WTC11 (cell line): ENCODE results near the gene PIP4K2B. TPM values are rescaled to one million over a fixed set of nuclear protein-coding genes. Genes with fewer than 3 reads are reported as not detected.

Experiments
- ATAC-seq: fragments of 200-7000 bp; cut with Tn5 transposase; 2 replicates; pipeline ENCODE4 v1.10.0; 2021; ENCODE audit warnings: mild to moderate bottlenecking, moderate library complexity
- CTCF ChIA-PET: fragments of 300-600 bp; sonication (Branson Sonifier 250); formaldehyde crosslinking; loops from one replicate; lab custom pipeline; 2021; ENCODE audit warnings: antibody characterized with exemption; lab: Charles Lee
- POLR2A ChIA-PET: fragments of 350-600 bp; sonication (Branson Sonifier 250); formaldehyde crosslinking; loops from one replicate; lab custom pipeline; 2021; ENCODE audit warnings: antibody characterized with exemption; lab: Charles Lee
- DNase-seq: peaks from one replicate; pipeline ENCODE4 v3.0.0; 2021; ENCODE audit warnings: low spot score
- H3K27ac Mint-ChIP-seq: 2 replicates; pipeline ENCODE4 v1.8.0; 2021; ENCODE audit warnings: mixed read lengths
- H3K27me3 Mint-ChIP-seq: 2 replicates; pipeline ENCODE4 v1.8.0; 2021; ENCODE audit warnings: low read depth, mild to moderate bottlenecking, moderate library complexity, mixed read lengths
- H3K36me3 Mint-ChIP-seq: 2 replicates; pipeline ENCODE4 v1.8.0; 2021; ENCODE audit warnings: mixed read lengths
- H3K4me1 Mint-ChIP-seq: 2 replicates; pipeline ENCODE4 v1.8.0; 2022; ENCODE audit warnings: mixed read lengths
- H3K4me3 Mint-ChIP-seq: 2 replicates; pipeline ENCODE4 v1.8.0; 2021; ENCODE audit warnings: mild to moderate bottlenecking, moderate library complexity, mixed read lengths
- H3K9me3 Mint-ChIP-seq: 2 replicates; pipeline ENCODE4 v1.8.0; 2021; ENCODE audit warnings: mixed read lengths
- ARID4B ChIP-seq: sonication (generic); formaldehyde crosslinking; IDR thresholded peaks from 2 replicates; pipeline ENCODE4 v1.8.0; 2023; ENCODE audit warnings: missing genetic modification reagents, mild to moderate bottlenecking, borderline replicate concordance
- ATF1 ChIP-seq: sonication (generic); formaldehyde crosslinking; IDR thresholded peaks from 2 replicates; pipeline ENCODE4 v1.8.1; 2023; ENCODE audit warnings: mild to moderate bottlenecking, moderate library complexity, missing genetic modification reagents
- ATF2 ChIP-seq: sonication (generic); formaldehyde crosslinking; IDR thresholded peaks from 2 replicates; pipeline ENCODE4 v1.8.1; 2022; ENCODE audit warnings: low read depth, missing genetic modification reagents, borderline replicate concordance
- ATF6 ChIP-seq: sonication (generic); formaldehyde crosslinking; IDR thresholded peaks from 2 replicates; pipeline ENCODE4 v1.8.1; 2023; ENCODE audit warnings: mild to moderate bottlenecking, missing genetic modification reagents
- ELF4 ChIP-seq: sonication (generic); formaldehyde crosslinking; IDR thresholded peaks from 2 replicates; pipeline ENCODE4 v1.8.1; 2022; ENCODE audit warnings: low read depth, mild to moderate bottlenecking, moderate library complexity, missing genetic modification reagents
- EMX1 ChIP-seq: fragments of 250-450 bp; sonication (Bioruptor Pico); IDR thresholded peaks from 2 replicates; pipeline ENCODE4 v1.8.0; 2021; ENCODE audit warnings: mild to moderate bottlenecking
- ETV6 ChIP-seq: sonication (generic); formaldehyde crosslinking; IDR thresholded peaks from 2 replicates; pipeline ENCODE4 v1.8.1; 2022; ENCODE audit warnings: mild to moderate bottlenecking, missing genetic modification reagents
- GABPB1 ChIP-seq: sonication (generic); formaldehyde crosslinking; IDR thresholded peaks from 2 replicates; pipeline ENCODE4 v1.8.1; 2023; ENCODE audit warnings: mild to moderate bottlenecking, missing genetic modification reagents
- GTF2I ChIP-seq: fragments of 250-450 bp; sonication (Bioruptor Pico); conservative IDR thresholded peaks from 2 replicates; pipeline ENCODE4 v1.4.0; 2021; ENCODE audit warnings: mild to moderate bottlenecking
- HMGXB4 ChIP-seq: sonication (generic); formaldehyde crosslinking; IDR thresholded peaks from 2 replicates; pipeline ENCODE4 v1.8.1; 2023; ENCODE audit warnings: mild to moderate bottlenecking, moderate library complexity, missing genetic modification reagents
- JUN ChIP-seq: sonication (generic); formaldehyde crosslinking; IDR thresholded peaks from 2 replicates; pipeline ENCODE4 v1.8.0; 2023; ENCODE audit warnings: mild to moderate bottlenecking, missing genetic modification reagents
- MYBL2 ChIP-seq: sonication (generic); formaldehyde crosslinking; IDR thresholded peaks from 2 replicates; pipeline ENCODE4 v1.8.1; 2023; ENCODE audit warnings: mild to moderate bottlenecking, moderate library complexity, missing genetic modification reagents
- NR3C1 ChIP-seq: sonication (generic); formaldehyde crosslinking; conservative IDR thresholded peaks from 2 replicates; pipeline ENCODE4 v1.8.1; 2023; ENCODE audit warnings: low read depth, mild to moderate bottlenecking, missing genetic modification reagents
- OVOL2 ChIP-seq: fragments of 250-450 bp; sonication (Bioruptor Pico); IDR thresholded peaks from 2 replicates; pipeline ENCODE4 v1.9.0; 2021; ENCODE audit warnings: mild to moderate bottlenecking, borderline replicate concordance
- PRDM15 ChIP-seq: sonication (generic); formaldehyde crosslinking; IDR thresholded peaks from 2 replicates; pipeline ENCODE4 v1.8.0; 2022; ENCODE audit warnings: missing genetic modification reagents
- SP1 ChIP-seq: sonication (generic); formaldehyde crosslinking; conservative IDR thresholded peaks from 2 replicates; pipeline ENCODE4 v1.8.1; 2022; ENCODE audit warnings: missing genetic modification reagents
- ZBTB21 ChIP-seq: sonication (generic); formaldehyde crosslinking; IDR thresholded peaks from 2 replicates; pipeline ENCODE4 v1.8.1; 2023; ENCODE audit warnings: mild to moderate bottlenecking, missing genetic modification reagents, borderline replicate concordance
- ZMAT4 ChIP-seq: fragments of 250-450 bp; sonication (Bioruptor Pico); IDR thresholded peaks from 2 replicates; pipeline ENCODE4 v1.9.0; 2021; ENCODE audit warnings: mild to moderate bottlenecking
- ZNF121 ChIP-seq: sonication (generic); formaldehyde crosslinking; IDR thresholded peaks from 2 replicates; pipeline ENCODE4 v1.8.0; 2023; ENCODE audit warnings: missing genetic modification reagents
- ZNF138 ChIP-seq: sonication (generic); formaldehyde crosslinking; conservative IDR thresholded peaks from 2 replicates; pipeline ENCODE4 v1.8.1; 2022; ENCODE audit warnings: mild to moderate bottlenecking, moderate library complexity, missing genetic modification reagents
- ZNF232 ChIP-seq: sonication (generic); formaldehyde crosslinking; IDR thresholded peaks from 2 replicates; pipeline ENCODE4 v1.8.0; 2022; ENCODE audit warnings: mild to moderate bottlenecking, missing genetic modification reagents
- ZNF423 ChIP-seq: fragments of 250-450 bp; sonication (Bioruptor Pico); IDR thresholded peaks from 2 replicates; pipeline ENCODE4 v2.1.2; 2022; ENCODE audit warnings: mild to moderate bottlenecking, moderate library complexity
- total RNA-seq: library from RNA; stranded (reverse); gene quantifications from 3 replicates; pipeline ENCODE4 v1.2.3, GENCODE V29; 2021

PIP4K2B gene
- total RNA-seq, 1 experiment from 2014 or later: 61.9 TPM

- TF ChIP-seq OVOL2 (CRISPR knock-in tag): no peak
- no peak for TF ChIP-seq ZBTB21 (CRISPR knock-in tag)
- TF ChIP-seq GABPB1: no peak
- no peak for TF ChIP-seq ZNF423 (CRISPR knock-in tag)
These were observed 56.7 kb downstream of the PIP4K2B start (continued) for GRCh38 chr17:38742411-38743308.

GRCh38 chr17:38741921-38742410, 57.4 kb downstream of the PIP4K2B start:
- H3K27ac Mint-ChIP-seq: peak overlapping the region; percentile 3; the same call in 1 of the 2 replicates
- H3K36me3 Mint-ChIP-seq: peaks cover 30% of the 10 kb centered on the region
- H3K27me3 Mint-ChIP-seq: no peaks in the 10 kb centered on the region
- peaks cover 54% of the 10 kb centered on the region for H3K4me1 Mint-ChIP-seq
- POLR2A ChIA-PET: no interaction called here
- no peaks in the 10 kb centered on the region for H3K9me3 Mint-ChIP-seq
- ATAC-seq (no peak), DNase-seq (no peak)
- H3K4me3 Mint-ChIP-seq: no peak overlapping the region
- CTCF ChIA-PET: interaction anchor here (0.6 kb wide), 1 partner anchor 79 kb away, joined by 8 read pairs; no protein-coding TSS in a partner anchor
- TF ChIP-seq ARID4B (CRISPR knock-in tag): no peak
- no peak for TF ChIP-seq ZMAT4
- no peak for TF ChIP-seq NR3C1 (CRISPR knock-in tag)
- TF ChIP-seq GTF2I: no peak
- TF ChIP-seq ATF1 (CRISPR knock-in tag): no peak
- no peak for TF ChIP-seq ELF4
- TF ChIP-seq MYBL2: no peak
- no peak for TF ChIP-seq ATF2 (CRISPR knock-in tag)
- TF ChIP-seq JUN (CRISPR knock-in tag): no peak
- no peak for TF ChIP-seq ZNF121 (CRISPR knock-in tag)
- no peak for TF ChIP-seq ZNF138
- no peak for TF ChIP-seq ZNF232
- no peak for TF ChIP-seq SP1 (CRISPR knock-in tag)
- TF ChIP-seq ETV6 (CRISPR knock-in tag): no peak
- TF ChIP-seq EMX1 (CRISPR knock-in tag): no peak
- no peak for TF ChIP-seq HMGXB4
- TF ChIP-seq ATF6 (CRISPR knock-in tag): no peak
- no peak for TF ChIP-seq PRDM15 (CRISPR knock-in tag)
